ENCODE data around the gene CCDC38.
"Not testable (repeated sequence)": the region's sequence is repeated elsewhere in the genome, so short reads cannot be mapped to it uniquely, and the experiment has no call there.

CCDC38 gene

GRCh38 chr12:95852133-95852532 lies 90.3 kb downstream of the CCDC38 start:
- no peak for DNase-seq (ENCODE audit: low read depth, low spot score)
- in situ Hi-C loops (cut with HindIII; ENCODE audit: low sequenced_read_pairs), result no loop called here
- H3K4me3 ChIP-seq (ENCODE audit: low read depth, low read length), result no peak overlapping the region
- TF ChIP-seq, protein P1, sequence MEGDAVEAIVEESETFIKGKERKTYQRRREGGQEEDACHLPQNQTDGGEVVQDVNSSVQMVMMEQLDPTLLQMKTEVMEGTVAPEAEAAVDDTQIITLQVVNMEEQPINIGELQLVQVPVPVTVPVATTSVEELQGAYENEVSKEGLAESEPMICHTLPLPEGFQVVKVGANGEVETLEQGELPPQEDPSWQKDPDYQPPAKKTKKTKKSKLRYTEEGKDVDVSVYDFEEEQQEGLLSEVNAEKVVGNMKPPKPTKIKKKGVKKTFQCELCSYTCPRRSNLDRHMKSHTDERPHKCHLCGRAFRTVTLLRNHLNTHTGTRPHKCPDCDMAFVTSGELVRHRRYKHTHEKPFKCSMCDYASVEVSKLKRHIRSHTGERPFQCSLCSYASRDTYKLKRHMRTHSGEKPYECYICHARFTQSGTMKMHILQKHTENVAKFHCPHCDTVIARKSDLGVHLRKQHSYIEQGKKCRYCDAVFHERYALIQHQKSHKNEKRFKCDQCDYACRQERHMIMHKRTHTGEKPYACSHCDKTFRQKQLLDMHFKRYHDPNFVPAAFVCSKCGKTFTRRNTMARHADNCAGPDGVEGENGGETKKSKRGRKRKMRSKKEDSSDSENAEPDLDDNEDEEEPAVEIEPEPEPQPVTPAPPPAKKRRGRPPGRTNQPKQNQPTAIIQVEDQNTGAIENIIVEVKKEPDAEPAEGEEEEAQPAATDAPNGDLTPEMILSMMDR (IDR thresholded peaks at IDR 0.05; ENCODE audit: low read depth, low read length), result no peak

- in situ Hi-C loops (cut with HindIII; ENCODE audit: low sequenced_read_pairs), result no loop called here
- H3K4me3 ChIP-seq (ENCODE audit: low read depth, low read length), result no peak overlapping the region
- TF ChIP-seq, protein P1 (IDR thresholded peaks at IDR 0.05; ENCODE audit: low read depth, low read length), result no peak
- DNase-seq (ENCODE audit: low read depth, low spot score), result no peak
Measured at GRCh38 chr12:95851606-95852005, 90.8 kb downstream of the CCDC38 start.

DNA sequence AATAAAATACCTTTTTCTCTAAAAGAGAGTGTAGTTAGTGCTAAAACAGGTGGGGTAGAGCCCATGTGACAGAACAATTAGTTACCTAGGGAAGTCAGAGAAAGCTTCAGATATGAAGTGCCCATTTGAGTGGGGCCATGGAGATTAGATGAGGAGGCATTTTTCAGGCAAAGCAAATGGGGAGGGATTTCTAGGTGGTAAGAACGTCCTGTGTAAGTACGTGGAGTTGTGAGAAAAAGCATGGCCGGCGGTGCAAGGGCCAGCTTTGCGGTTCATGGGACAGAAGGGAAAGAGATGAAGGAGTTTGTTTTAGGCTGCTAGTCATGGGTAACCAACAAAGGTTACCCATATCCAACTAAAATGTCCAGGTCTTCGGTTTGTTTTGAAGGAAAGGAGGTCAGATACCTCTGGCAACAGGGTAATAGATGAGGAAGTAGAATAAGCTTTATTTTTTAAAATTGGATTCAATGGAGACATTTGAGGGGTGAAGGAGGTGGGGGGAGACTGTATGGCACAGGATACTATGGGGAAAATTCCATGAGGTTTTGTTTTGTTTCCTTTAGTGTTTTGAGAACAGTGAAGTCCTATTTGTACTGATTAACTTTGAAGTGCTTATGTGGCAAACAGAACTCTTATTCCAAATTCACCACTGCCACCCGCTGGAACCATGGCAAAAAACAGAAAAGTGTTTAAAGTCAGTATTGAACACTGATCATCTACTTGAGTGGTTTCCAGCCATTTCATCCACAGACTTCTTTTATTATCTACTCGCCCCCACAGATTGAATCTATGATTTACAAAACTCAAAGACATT lies 93.6 kb downstream of the CCDC38 start:
- in situ Hi-C loops (cut with HindIII; ENCODE audit: low sequenced_read_pairs), result no loop called here

GRCh38 chr12:95842426-95842825 lies 100.0 kb downstream of the CCDC38 start:
- H3K4me3 ChIP-seq (ENCODE audit: low read depth, low read length); DNase-seq (ENCODE audit: low read depth, low spot score); in situ Hi-C loops (cut with HindIII; ENCODE audit: low sequenced_read_pairs): not testable (repeated sequence)

More for the DNA sequence above, 93.6 kb downstream of the CCDC38 start:
- TF ChIP-seq, protein P1 (IDR thresholded peaks at IDR 0.05; ENCODE audit: low read depth, low read length), result peak; percentile 40
- H3K4me3 ChIP-seq (ENCODE audit: low read depth, low read length), result no peak overlapping the region
- DNase-seq (ENCODE audit: low read depth, low spot score), result peak; percentile 55

GRCh38 chr12:95838125-95838524 lies 104.3 kb downstream of the CCDC38 start:
- peak; percentile 58 for DNase-seq (ENCODE audit: low read depth, low spot score)
- TF ChIP-seq, protein P1 (IDR thresholded peaks at IDR 0.05; ENCODE audit: low read depth, low read length), result no peak
- no peak overlapping the region for H3K4me3 ChIP-seq (ENCODE audit: low read depth, low read length)
- in situ Hi-C loops (cut with HindIII; ENCODE audit: low sequenced_read_pairs), result no loop called here

- no peak overlapping the region for H3K4me3 ChIP-seq (ENCODE audit: low read depth, low read length)
- in situ Hi-C loops (cut with HindIII; ENCODE audit: low sequenced_read_pairs), result no loop called here
- TF ChIP-seq, protein P1 (IDR thresholded peaks at IDR 0.05; ENCODE audit: low read depth, low read length), result no peak
- no peak for DNase-seq (ENCODE audit: low read depth, low spot score)
Measured at GRCh38 chr12:95837240-95838038, 105.0 kb downstream of the CCDC38 start.

Data from astrocyte of the spinal cord (primary cell).